HG03460 (cell line): Measurements from ENCODE around the gene DNER.

Experiments used
- ATAC-seq: cut with Tn5 transposase; IDR thresholded peaks from one replicate; pipeline ENCODE4 v1.9.1; 2021; ENCODE audit not compliant: unreplicated experiment

Gene DNER

DNA sequence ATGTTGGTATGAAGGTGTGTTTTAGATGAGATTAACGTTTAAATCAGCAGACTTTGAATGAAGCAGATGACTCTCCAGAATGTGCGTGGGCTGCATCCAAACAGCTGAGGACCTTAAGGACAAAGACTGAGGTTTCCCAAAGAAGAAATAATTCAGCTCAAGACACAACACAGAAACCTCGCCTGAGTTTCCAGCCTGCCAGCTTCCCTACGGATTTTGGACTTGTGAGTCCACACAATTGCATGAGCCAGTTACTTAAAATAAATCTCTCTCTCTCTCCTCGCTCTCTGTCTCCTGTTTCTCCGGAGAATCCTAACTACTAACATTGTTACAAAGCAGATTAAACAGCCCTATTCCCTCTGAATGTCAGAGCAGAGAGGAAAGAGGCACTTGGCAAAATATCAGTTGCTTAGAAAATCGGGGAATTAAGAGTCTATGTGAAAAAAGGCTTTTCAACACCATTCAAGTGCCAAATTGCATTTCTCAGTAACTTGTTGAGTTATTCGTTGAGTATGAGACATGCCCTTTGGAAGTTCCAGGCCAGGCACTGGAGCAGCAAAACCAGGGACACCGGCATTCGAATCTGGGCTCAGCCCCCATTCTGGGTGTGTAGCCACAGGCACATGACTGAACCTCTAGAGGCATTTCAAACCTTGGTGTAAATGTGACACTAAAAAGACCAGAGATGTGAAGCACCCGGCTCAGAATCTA is 268.7 kb downstream of the DNER start:
- no peak for ATAC-seq

GRCh38 chr2:229445019-229445418 is 269.3 kb downstream of the DNER start:
- ATAC-seq: no peak

- ATAC-seq: no peak
Observed at GRCh38 chr2:229443546-229444268, 270.6 kb downstream of the DNER start.

- no peak for ATAC-seq
Observed at GRCh38 chr2:229443141-229443540, 271.2 kb downstream of the DNER start.

- no peak for ATAC-seq
Observed at GRCh38 chr2:229438430-229439159, 275.8 kb downstream of the DNER start.

DNA sequence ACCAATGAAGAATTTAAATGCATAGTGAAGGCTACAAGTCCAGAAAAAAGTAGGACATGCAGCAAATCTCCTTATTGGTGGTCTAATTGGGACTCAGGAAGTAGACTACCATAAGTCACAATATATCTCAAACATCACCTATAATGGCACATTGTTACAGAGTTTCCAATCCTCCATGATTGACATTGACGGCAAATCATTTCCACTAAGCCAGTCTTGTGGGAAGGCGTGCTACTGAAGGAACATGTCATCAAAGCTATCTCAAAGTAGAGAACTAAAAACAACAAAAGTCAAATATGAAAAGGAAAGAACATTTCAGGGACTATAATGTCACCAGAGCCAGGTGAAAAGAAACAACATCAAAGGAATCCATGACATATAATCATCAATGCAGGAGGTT is 276.9 kb downstream of the DNER start:
- ATAC-seq: no peak

GRCh38 chr2:229434187-229434586 is 280.2 kb downstream of the DNER start:
- no peak for ATAC-seq

DNA sequence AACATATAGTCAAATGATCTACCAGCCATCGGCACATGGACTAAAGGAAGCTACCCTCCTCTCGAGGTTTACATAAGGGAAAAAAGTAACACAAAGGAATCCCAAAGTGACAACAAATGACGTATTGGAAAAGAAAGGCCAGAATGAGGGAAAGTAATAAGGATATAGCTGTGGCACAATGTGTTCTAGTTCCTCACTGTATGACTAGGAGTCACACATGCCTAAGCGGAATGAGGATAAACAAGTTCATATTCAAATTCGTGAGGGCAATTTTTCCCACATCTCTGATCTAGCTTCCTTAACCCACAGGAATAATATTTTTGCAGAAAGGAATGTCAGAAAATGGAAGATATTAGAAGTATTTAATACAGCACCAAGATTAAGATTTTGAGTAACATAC is 281.0 kb downstream of the DNER start:
- no peak for ATAC-seq

- no peak for ATAC-seq
Observed at GRCh38 chr2:229431327-229431954, 282.9 kb downstream of the DNER start.

DNA sequence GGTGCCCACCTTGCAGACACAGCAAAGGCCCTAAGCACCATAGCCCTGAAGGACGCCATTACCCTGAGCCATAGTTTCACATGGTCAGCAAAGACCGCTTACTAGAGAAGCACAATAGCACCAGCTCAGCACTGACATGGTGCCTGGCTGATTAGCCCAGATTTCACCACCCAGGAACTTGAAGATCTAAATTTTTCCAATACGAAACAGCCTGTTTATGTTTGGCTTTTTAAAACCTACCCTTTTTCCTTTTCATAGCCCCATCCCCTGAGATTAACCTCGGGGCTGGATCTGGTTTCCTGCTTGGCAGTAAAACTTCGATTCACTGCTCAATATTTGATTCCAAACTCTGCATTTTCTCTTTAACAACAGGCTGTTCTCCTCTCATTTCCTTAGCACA is 284.8 kb downstream of the DNER start:
- ATAC-seq: no peak

DNA sequence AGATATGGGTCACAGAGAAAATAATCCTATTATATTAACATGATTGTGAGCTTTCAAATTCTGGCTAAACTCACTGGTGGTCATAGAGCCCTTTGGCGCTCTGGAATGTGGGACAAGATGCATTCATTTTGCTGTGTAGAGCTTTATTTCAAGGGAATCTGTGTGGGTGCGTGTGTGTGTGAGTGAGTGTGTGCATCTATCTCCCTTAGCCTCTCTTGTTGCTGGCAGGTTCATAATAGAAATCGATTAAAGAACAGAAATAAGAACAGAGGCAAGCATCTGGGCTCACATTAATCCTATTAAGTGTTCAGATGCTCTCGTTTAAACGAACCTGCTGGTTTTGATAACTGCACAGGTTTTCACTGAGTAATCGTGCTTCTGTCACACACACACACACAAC is 287.9 kb downstream of the DNER start:
- no peak for ATAC-seq

GRCh38 chr2:229425598-229425997 is 288.8 kb downstream of the DNER start:
- ATAC-seq: no peak

- ATAC-seq: no peak
Observed at GRCh38 chr2:229422063-229422462, 292.3 kb downstream of the DNER start.

DNA sequence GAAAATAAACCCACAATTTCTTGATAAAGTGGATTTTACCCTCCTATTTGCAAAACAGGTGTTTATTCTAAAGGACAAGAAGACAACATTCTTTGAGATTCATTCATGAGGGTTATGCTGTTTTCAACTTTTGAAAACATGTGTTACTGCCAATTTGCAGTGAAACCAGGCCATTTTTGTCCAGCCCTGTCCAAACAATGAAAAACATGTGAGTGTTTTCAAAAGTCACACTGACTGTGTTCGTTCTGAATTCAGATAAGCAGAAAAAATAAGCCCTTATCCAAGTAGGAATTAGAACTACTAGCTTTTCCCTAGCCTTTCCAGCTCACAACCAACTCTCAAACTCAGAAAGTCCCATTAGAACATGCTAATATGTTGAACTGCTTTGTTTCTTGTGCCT is 295.2 kb downstream of the DNER start:
- no peak for ATAC-seq

DNA sequence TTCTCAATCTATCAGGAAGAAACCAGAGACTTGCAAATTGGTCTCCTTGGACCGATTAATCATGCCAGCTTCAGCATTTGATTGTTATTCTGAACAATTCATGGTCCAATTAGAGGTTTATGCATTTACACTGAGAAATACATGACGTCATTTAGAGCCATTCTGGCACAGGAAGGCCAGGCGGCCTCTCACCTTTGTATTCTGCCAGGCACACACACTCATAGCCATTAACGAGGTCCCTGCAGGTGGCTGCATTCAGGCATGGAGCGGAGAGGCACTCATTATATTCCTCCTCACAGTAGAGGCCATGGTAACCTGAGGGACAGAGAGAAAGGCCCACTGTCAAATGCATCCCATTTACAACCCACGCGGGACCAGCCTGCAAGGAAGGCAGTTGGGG is 296.4 kb downstream of the DNER start:
- no peak for ATAC-seq

DNA sequence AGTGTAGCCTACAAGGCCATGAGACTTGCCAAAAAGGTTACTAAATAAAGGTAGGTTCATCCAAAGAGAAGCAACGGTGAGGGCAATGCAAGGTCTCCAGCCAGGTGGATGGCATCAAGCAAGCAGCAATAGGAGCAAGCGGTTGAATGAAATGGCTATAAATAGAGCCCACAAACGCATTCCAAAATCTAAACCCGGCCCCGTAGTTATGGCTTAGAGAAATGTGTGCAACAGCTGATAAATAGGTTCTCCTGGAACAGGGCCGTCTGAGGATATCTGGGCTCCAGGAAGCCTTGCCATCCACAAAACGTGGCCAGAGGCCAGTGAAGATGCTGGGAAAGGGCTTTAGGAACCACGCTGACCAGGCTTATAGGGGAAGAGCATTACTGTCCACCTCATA is 297.2 kb downstream of the DNER start:
- ATAC-seq: no peak

DNA sequence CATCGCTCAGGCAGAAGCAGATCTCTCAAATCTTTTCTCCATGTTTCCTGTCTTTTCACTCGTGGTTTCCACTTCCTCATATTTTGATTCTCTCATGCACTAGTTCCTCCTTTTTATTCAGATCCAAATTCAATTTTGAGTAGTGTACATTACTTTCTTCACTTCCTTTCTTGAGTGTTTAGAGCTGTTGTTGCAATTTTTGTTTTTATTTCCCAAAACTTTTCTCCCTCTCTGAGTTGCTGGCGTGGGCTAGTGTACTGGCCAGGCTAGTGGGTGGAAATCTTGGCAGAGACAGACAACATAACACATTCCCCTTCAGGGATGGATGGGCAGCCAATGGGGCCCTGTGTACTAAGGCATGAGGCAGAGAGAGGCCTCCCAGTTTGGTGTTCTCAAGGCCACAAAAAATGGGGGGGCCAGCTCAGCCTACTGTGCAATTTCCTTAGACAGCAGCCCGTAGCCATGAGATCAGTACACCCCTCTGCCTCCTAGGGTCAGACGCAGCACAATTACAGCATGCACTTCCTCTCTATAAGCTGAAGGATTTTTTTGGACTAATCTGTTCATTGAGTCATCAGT is 298.1 kb downstream of the DNER start:
- ATAC-seq: no peak

- ATAC-seq: no peak
Observed at GRCh38 chr2:229414631-229415030, 299.7 kb downstream of the DNER start.

DNA sequence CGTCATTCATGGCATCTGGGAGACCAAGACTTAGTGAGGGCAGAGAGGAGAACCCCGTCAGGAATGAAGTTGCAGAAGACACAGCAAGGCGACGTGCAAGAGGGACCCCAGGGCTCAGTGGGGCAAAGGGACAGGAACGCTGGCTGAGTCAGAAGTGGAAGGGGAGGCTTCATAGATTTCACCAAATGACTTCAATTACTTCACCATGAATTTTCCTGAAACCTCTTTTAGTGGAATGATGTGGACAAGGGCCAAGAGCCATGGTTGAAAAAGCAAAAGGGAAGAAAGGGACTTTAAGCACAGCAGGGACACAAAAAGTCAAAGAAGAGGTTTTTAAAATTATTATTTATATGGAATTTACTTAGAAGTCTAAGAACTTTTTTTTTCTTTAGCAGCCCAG is 301.7 kb downstream of the DNER start:
- no peak for ATAC-seq

GRCh38 chr2:229410946-229411345 is 303.4 kb downstream of the DNER start:
- ATAC-seq: no peak

- no peak for ATAC-seq
Observed at GRCh38 chr2:229410264-229410663, 304.1 kb downstream of the DNER start.
